Measurements from ENCODE around the gene CST9. TPM values are rescaled to one million over a fixed set of nuclear protein-coding genes. Genes with fewer than 3 reads are reported as not detected.

Gene CST9
- total and polyA plus RNA-seq, 2 donors (not counting 3 experiments of a cell fraction or from before 2014, with no cell fraction given) = not detected

- no peak overlapping the region for H3K9ac ChIP-seq (replicated peaks; ENCODE audit: extremely low read depth, insufficient read depth, low read length)
- no peak overlapping the region for H2AFZ ChIP-seq (ENCODE audit: low read depth, low read length)
- intact Hi-C loops (cut with micrococcal nuclease) = no loop called here
- BruUV-seq (replicated peaks) = no TSS peak
- no peaks in the 10 kb centered on the region for H4K20me1 ChIP-seq (replicated peaks; ENCODE audit: control insufficient read depth, extremely low read depth, insufficient read depth, low read length)
- CTCF ChIA-PET = no interaction called here
- no peak for TF ChIP-seq POLR2A (IDR thresholded peaks at IDR 0.05; ENCODE audit: low read depth, low read length)
- TF ChIP-seq POLR2AphosphoS5 (IDR thresholded peaks at IDR 0.05; ENCODE audit: insufficient read depth, low read depth, low read length) = no peak
- TF ChIP-seq MYC (IDR thresholded peaks at IDR 0.05; ENCODE audit: low read depth, low read length) = no peak
- no peak for TF ChIP-seq GATA2 (IDR thresholded peaks at IDR 0.05; ENCODE audit: insufficient read depth, insufficient read length, low read depth, low read length)
- TF ChIP-seq, protein P1, sequence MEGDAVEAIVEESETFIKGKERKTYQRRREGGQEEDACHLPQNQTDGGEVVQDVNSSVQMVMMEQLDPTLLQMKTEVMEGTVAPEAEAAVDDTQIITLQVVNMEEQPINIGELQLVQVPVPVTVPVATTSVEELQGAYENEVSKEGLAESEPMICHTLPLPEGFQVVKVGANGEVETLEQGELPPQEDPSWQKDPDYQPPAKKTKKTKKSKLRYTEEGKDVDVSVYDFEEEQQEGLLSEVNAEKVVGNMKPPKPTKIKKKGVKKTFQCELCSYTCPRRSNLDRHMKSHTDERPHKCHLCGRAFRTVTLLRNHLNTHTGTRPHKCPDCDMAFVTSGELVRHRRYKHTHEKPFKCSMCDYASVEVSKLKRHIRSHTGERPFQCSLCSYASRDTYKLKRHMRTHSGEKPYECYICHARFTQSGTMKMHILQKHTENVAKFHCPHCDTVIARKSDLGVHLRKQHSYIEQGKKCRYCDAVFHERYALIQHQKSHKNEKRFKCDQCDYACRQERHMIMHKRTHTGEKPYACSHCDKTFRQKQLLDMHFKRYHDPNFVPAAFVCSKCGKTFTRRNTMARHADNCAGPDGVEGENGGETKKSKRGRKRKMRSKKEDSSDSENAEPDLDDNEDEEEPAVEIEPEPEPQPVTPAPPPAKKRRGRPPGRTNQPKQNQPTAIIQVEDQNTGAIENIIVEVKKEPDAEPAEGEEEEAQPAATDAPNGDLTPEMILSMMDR (IDR thresholded peaks at IDR 0.05; ENCODE audit: extremely low read depth in 1 of 2, insufficient read depth in 1 of 2, low read depth in 1 of 2, low read length in 2 of 2) = no peak
- no peak for TF ChIP-seq EZH2 (IDR thresholded peaks at IDR 0.05; ENCODE audit: borderline replicate concordance, low read depth, low read length, severe bottlenecking)
- no peak for FAIRE-seq
- no peak overlapping the region for H3K4me2 ChIP-seq (ENCODE audit: insufficient read depth, low read length)
- no peak for DNase-seq (ENCODE audit: low read depth, low spot score)
- no peak overlapping the region for H3K27ac ChIP-seq (ENCODE audit: insufficient read depth, low read depth, low read length)
- no peak overlapping the region for H3K4me3 ChIP-seq (replicated peaks in 1 of 3; ENCODE audit: insufficient read depth in 1 of 3, low read depth in 1 of 3, low read length in 3 of 3)
- dilution Hi-C loops (cut with MboI; ENCODE audit: extremely low pct_ligation_motif_present, low sequenced_read_pairs) = no loop called here
- peaks cover 25% of the 10 kb centered on the region for H3K79me2 ChIP-seq (ENCODE audit: control insufficient read depth, insufficient read depth, low read length)
- H3K9me3 ChIP-seq (replicated peaks; ENCODE audit: control insufficient read depth, insufficient read depth, low read length) = no peaks in the 10 kb centered on the region
- no peaks in the 10 kb centered on the region for H3K27me3 ChIP-seq (ENCODE audit: control insufficient read depth in 2 of 2, insufficient read depth in 2 of 2, low read length in 2 of 2)
- POLR2A ChIA-PET = no interaction called here
- H3K36me3 ChIP-seq (ENCODE audit: control insufficient read depth in 2 of 2, extremely low read depth in 1 of 2, insufficient read depth in 2 of 2, low read length in 2 of 2) = peaks cover 0 to 15% of the 10 kb centered on the region in 2 experiments
- H3K4me1 ChIP-seq (ENCODE audit: control insufficient read depth, extremely low read depth, insufficient read depth, low read length) = peaks cover 33% of the 10 kb centered on the region
- no peaks in the 10 kb centered on the region for H3K9me1 ChIP-seq (replicated peaks; ENCODE audit: control insufficient read depth, extremely low read depth, insufficient read depth, low read length)
Measured at GRCh38 chr20:23631981-23632710, 26.4 kb upstream of the CST9 start.

Data from endothelial cell of umbilical vein (primary cell).